ENCODE data around the gene NRG3.

GRCh38 chr10:82888809-82889455 lies 1013.9 kb downstream of the NRG3 start:
- TF ChIP-seq CTCF (IDR thresholded peaks at IDR 0.05; ENCODE audit: low read length) (no peak), EZH2 (IDR thresholded peaks at IDR 0.05; ENCODE audit: borderline replicate concordance, low read length) (no peak)
